Stimulated activated CD8-positive, alpha-beta memory T cell treated with anti-CD3 and anti-CD28 coated beads, Interleukin-12 subunit alpha, Interleukin-12 subunit beta, amount 100 ng/mL, for 24 hours (primary cell): ENCODE results near the gene KCNN2.

Source experiments
- DNase-seq: peaks from one replicate; pipeline ENCODE4 v3.0.0-alpha.2; 2020; ENCODE audit errors: extremely low read depth

KCNN2 gene

GRCh38 chr5:114362197-114362976 lies 517 bp downstream of the KCNN2 start:
- DNase-seq, result no peak

GRCh38 chr5:114362977-114363761 lies 1.3 kb downstream of the KCNN2 start:
- DNase-seq, result no peak

- no peak for DNase-seq
These were observed 2.0 kb downstream of the KCNN2 start for GRCh38 chr5:114363837-114364236.

- DNase-seq, result no peak
These were observed 5.2 kb downstream of the KCNN2 start for GRCh38 chr5:114367029-114367428.

- no peak for DNase-seq
These were observed 8.0 kb downstream of the KCNN2 start for GRCh38 chr5:114369680-114370417.

GRCh38 chr5:114377050-114377844 lies 15.4 kb downstream of the KCNN2 start:
- no peak for DNase-seq

- DNase-seq, result no peak
These were observed 16.1 kb downstream of the KCNN2 start for GRCh38 chr5:114377946-114378345.

- DNase-seq, result no peak
These were observed 18.9 kb downstream of the KCNN2 start for GRCh38 chr5:114380721-114381120.

- no peak for DNase-seq
These were observed 25.6 kb downstream of the KCNN2 start for GRCh38 chr5:114387433-114387832.

GRCh38 chr5:114390431-114390830 lies 28.6 kb downstream of the KCNN2 start:
- no peak for DNase-seq

GRCh38 chr5:114391321-114391720 lies 29.5 kb downstream of the KCNN2 start:
- no peak for DNase-seq

GRCh38 chr5:114393159-114393558 lies 31.3 kb downstream of the KCNN2 start:
- no peak for DNase-seq

- DNase-seq, result no peak
These were observed 40.3 kb downstream of the KCNN2 start for GRCh38 chr5:114402206-114402605.

GRCh38 chr5:114407783-114408182 lies 45.9 kb downstream of the KCNN2 start:
- DNase-seq, result no peak

- no peak for DNase-seq
These were observed 47.0 kb downstream of the KCNN2 start for GRCh38 chr5:114408847-114409246.

GRCh38 chr5:114411380-114411931 lies 49.6 kb downstream of the KCNN2 start:
- DNase-seq, result no peak

GRCh38 chr5:114412510-114413171 lies 50.8 kb downstream of the KCNN2 start:
- no peak for DNase-seq

- no peak for DNase-seq
These were observed 53.9 kb downstream of the KCNN2 start for GRCh38 chr5:114415760-114416159.

- DNase-seq, result no peak
These were observed 54.4 kb downstream of the KCNN2 start for GRCh38 chr5:114416254-114416653.

- DNase-seq, result no peak
These were observed 55.6 kb downstream of the KCNN2 start for GRCh38 chr5:114417519-114417918.
